ENCODE data around the gene HLA-DRB1. TPM values are rescaled to one million over a fixed set of nuclear protein-coding genes. Genes with fewer than 3 reads are reported as not detected.

Gene HLA-DRB1
- total RNA-seq, 1 donor from 2014 or later: 5.1 TPM

DNA sequence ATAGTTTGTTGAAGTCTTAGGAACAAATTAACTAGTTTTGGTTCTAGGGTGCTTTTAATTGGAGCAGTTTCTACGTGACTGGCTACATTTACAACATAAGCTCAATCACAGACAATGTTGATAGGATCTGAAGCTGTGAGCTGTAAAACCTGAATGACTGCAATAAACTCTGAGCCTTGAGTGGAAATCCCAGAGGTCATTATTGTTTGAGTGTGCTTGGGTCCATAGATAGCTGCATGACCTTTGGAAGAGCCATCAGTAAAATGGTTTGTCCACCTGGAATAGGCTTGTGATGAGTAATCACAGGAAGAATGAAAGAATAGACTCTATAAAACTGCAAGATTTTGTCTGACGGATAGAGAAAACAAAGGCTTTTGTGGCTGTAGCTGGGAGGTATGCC is 26.7 kb downstream of the HLA-DRB1 start:
- Mint-ChIP-seq H3K27ac (ENCODE audit: unreplicated experiment) (no peak overlapping the region), H3K4me3 (ENCODE audit: unreplicated experiment) (no peak overlapping the region), H3K4me1 (ENCODE audit: unreplicated experiment) (peaks cover 5% of the 10 kb centered on the region), H3K9me3 (ENCODE audit: unreplicated experiment) (no peaks in the 10 kb centered on the region), H3K36me3 (ENCODE audit: low read depth, unreplicated experiment) (no peaks in the 10 kb centered on the region), H3K27me3 (ENCODE audit: unreplicated experiment) (no peaks in the 10 kb centered on the region)
- DNase-seq (ENCODE audit: low spot score): no peak
- TF ChIP-seq, protein P1, sequence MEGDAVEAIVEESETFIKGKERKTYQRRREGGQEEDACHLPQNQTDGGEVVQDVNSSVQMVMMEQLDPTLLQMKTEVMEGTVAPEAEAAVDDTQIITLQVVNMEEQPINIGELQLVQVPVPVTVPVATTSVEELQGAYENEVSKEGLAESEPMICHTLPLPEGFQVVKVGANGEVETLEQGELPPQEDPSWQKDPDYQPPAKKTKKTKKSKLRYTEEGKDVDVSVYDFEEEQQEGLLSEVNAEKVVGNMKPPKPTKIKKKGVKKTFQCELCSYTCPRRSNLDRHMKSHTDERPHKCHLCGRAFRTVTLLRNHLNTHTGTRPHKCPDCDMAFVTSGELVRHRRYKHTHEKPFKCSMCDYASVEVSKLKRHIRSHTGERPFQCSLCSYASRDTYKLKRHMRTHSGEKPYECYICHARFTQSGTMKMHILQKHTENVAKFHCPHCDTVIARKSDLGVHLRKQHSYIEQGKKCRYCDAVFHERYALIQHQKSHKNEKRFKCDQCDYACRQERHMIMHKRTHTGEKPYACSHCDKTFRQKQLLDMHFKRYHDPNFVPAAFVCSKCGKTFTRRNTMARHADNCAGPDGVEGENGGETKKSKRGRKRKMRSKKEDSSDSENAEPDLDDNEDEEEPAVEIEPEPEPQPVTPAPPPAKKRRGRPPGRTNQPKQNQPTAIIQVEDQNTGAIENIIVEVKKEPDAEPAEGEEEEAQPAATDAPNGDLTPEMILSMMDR (IDR thresholded peaks at IDR 0.05; ENCODE audit: unreplicated experiment): no peak

DNA sequence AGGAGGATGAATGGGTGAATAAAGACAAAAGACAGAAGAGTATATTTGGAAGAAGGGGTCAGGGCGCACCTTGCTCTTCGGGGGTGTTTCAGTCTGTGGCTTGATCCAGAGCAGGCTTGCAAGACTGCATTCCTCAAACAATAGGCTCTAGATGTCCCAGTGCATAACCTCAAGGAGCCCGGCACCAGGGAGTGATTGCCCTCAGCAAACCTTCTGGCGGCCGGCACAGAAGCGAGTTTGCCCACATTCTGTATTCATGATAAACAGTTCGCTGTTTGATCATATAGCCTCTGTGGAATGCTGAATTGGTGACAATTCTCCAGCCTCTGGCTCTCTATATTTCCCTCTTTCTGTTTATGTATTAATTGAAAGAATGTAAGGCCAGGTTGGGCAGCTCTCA is 29.9 kb downstream of the HLA-DRB1 start:
- H3K27me3 Mint-ChIP-seq (ENCODE audit: unreplicated experiment): no peaks in the 10 kb centered on the region
- peaks cover 5% of the 10 kb centered on the region for H3K4me1 Mint-ChIP-seq (ENCODE audit: unreplicated experiment)
- H3K4me3 Mint-ChIP-seq (ENCODE audit: unreplicated experiment): no peak overlapping the region
- no peak for DNase-seq (ENCODE audit: low spot score)
- no peak overlapping the region for H3K27ac Mint-ChIP-seq (ENCODE audit: unreplicated experiment)
- TF ChIP-seq, protein P1 (IDR thresholded peaks at IDR 0.05; ENCODE audit: unreplicated experiment): no peak
- H3K36me3 Mint-ChIP-seq (ENCODE audit: low read depth, unreplicated experiment): no peaks in the 10 kb centered on the region
- H3K9me3 Mint-ChIP-seq (ENCODE audit: unreplicated experiment): no peaks in the 10 kb centered on the region

DNA sequence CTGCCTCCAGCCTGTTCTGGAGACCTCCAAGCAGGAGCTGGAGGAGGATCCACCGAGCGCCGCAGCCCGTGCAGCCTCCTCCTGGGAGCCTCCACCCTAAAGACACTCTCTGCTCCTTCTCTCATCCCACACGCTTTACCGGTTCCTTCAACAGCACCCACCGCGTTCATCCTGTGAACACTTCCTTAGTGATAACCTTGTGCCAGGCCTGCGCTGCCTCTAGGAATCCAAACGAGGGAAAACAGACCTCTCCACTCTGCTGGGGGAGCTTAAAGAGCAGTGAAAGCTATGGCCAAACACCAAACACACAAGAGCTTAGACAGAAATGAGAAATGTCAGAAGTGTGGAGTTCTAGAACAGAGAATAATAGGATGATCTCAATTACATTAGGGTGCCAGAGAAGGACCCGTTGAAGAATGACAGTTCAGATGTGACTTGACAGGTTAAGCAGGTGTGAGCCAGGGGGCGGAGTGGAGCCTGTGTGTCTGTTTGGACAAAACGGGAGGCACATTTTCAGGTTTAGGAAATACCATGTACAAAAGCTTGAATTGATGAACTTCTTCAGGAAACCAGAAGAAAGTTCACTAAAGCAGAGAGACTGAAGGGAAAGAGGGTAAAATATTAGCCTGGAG is 31.1 kb downstream of the HLA-DRB1 start:
- no peak for DNase-seq (ENCODE audit: low spot score)
- Mint-ChIP-seq H3K9me3 (ENCODE audit: unreplicated experiment) (no peaks in the 10 kb centered on the region), H3K36me3 (ENCODE audit: low read depth, unreplicated experiment) (no peaks in the 10 kb centered on the region), H3K4me1 (ENCODE audit: unreplicated experiment) (peaks cover 5% of the 10 kb centered on the region), H3K27me3 (ENCODE audit: unreplicated experiment) (no peaks in the 10 kb centered on the region), H3K4me3 (ENCODE audit: unreplicated experiment) (peak overlapping the region; percentile 89), H3K27ac (ENCODE audit: unreplicated experiment) (no peak overlapping the region)
- TF ChIP-seq, protein P1 (IDR thresholded peaks at IDR 0.05; ENCODE audit: unreplicated experiment): no peak

DNA sequence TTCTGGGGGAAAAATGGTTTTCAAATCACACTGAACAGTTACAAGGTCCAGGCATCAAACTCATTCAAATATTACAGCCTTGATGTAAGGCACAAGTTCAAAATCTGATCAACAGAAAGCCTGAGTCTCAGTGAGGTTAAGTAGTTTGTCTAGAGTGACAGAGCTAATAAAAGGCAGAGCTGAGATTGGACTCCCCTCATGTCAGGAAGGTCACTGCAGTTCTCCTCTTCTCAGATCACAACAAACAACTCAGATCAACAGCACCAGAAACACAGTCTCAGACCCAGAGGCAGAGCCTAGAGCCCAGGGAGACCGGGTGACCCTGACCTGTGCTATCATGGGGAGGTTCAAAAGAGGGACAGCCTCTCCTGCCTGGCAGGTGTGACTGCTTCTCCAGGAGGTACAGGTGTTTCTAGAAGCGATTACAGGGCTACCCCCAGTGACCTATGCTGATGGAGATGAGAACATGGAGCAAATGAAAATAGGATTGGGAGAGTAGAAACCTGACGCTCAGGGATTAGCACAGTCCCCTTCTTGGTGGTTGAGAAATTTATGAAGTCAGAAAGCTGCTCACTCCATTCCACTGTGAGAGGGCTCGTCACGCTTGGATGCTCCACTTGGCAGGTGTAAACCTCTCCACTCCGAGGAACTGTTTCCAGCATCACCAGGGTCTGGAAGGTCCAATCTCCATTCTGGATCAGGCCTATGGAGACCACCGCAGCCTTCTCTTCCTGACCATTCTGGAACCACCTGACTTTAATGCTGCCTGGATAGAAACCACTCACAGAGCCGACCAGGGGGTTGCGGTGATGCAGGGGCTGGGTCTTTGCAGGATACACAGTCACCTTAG is 35.3 kb downstream of the HLA-DRB1 start:
- no peak for DNase-seq (ENCODE audit: low spot score)
- Mint-ChIP-seq H3K27me3 (ENCODE audit: unreplicated experiment) (no peaks in the 10 kb centered on the region), H3K4me1 (ENCODE audit: unreplicated experiment) (peaks cover 16% of the 10 kb centered on the region), H3K27ac (ENCODE audit: unreplicated experiment) (no peak overlapping the region), H3K9me3 (ENCODE audit: unreplicated experiment) (no peaks in the 10 kb centered on the region), H3K4me3 (ENCODE audit: unreplicated experiment) (no peak overlapping the region), H3K36me3 (ENCODE audit: low read depth, unreplicated experiment) (no peaks in the 10 kb centered on the region)
- TF ChIP-seq, protein P1 (IDR thresholded peaks at IDR 0.05; ENCODE audit: unreplicated experiment): no peak
